ENCODE measurements around the gene BANP.

BANP gene

DNA sequence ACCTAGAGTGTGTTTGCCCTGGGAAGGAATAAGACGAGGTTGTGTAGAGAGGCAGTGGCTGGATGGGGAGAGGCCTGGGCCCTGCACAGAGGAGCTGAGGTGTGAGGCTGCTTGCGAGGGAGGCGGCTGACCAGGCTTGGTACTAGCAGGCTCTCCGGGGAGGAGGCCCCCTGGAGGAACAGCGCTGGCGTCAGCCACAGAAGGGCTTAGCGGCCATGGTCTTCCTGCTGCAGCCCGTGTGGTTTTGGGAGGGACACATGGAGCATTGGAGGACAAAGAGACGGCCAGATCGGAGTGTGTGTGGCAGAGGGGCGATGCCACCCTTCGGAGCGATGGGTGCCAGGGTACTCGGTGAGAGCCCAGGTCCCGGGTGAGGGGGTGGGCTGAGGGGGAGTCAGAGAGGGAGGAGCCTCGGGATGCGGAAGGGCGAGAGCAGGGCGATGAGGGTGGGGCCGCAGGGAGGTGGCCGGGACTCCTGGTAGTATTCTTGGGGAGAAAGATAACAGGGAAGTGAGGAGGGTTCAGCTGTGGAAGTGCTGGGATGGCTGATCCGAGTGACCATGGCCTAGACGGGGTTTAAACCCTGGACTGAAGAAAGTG, 8.3 kb downstream of the BANP start:
- TF ChIP-seq, protein P1, sequence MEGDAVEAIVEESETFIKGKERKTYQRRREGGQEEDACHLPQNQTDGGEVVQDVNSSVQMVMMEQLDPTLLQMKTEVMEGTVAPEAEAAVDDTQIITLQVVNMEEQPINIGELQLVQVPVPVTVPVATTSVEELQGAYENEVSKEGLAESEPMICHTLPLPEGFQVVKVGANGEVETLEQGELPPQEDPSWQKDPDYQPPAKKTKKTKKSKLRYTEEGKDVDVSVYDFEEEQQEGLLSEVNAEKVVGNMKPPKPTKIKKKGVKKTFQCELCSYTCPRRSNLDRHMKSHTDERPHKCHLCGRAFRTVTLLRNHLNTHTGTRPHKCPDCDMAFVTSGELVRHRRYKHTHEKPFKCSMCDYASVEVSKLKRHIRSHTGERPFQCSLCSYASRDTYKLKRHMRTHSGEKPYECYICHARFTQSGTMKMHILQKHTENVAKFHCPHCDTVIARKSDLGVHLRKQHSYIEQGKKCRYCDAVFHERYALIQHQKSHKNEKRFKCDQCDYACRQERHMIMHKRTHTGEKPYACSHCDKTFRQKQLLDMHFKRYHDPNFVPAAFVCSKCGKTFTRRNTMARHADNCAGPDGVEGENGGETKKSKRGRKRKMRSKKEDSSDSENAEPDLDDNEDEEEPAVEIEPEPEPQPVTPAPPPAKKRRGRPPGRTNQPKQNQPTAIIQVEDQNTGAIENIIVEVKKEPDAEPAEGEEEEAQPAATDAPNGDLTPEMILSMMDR (IDR thresholded peaks at IDR 0.05) = no peak
- no peak overlapping the region for H3K27ac ChIP-seq
- no peak for DNase-seq (ENCODE audit: low spot score)
- H3K4me3 ChIP-seq = no peak overlapping the region

DNA sequence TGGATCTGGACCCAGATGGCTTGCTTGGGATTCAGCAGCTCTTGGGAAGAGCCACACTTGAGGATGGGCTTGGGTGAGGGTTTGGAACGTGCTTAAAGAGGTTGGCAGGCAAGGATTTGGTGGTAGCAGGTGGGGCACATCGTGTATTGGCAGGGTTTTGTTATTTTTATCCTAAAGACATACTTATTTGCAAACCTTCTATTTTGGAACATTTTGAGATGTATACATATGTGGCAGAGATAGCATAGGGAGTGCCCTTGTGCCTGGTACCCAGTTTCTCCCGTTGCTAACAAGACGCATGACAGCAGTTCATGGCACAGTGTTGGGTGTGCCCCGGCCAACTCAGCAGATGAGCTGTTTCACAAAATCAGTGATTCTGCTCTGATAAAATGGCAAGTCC, 9.1 kb downstream of the BANP start:
- TF ChIP-seq, protein P1 (IDR thresholded peaks at IDR 0.05) = no peak

DNA sequence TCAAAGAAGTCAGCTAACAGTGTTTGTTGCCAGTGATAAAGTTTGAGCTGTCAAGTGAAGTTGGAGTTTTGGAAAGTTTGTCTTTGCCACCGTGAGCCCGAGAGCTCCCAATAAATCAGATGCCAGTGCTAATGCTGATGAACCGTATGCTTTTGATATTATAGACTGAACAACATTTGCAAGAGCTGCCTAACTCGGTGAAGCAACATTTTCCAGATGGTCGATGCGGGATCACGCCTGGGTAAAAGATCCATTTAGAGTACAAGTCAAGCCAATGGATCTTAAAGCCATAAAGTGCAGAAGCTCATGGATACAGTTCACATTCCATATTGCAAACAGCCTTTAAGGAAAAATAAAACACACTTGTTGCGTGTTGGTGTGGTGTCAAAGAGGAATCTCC, 9.6 kb downstream of the BANP start:
- Histone ChIP-seq H3K27ac (no peak overlapping the region), H3K4me3 (no peak overlapping the region)
- no peak for DNase-seq (ENCODE audit: low spot score)
- TF ChIP-seq, protein P1 (IDR thresholded peaks at IDR 0.05) = no peak

More for the DNA sequence above, 9.1 kb downstream of the BANP start:
- DNase-seq (ENCODE audit: low spot score) = no peak
- Histone ChIP-seq H3K4me3 (no peak overlapping the region), H3K27ac (no peak overlapping the region)

DNA sequence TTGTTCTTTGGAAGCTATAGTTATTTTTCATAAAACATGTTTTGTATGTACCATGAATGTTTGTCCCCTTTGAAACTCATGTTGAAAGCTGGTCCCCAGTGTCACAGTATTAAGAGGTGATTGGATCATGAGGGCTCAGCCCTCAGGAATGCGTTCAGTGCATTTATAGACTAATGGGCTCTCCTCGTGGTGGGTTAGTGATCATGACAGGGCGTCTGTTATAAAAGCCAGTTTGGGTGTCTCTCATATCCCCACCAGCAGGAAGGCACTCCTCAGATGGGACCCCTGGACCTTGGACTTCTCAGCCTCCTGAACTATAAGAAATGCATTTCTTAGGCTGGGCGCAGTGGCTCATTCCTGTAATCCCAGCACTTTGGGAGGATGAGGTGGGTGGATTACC, 10.4 kb downstream of the BANP start:
- no peak for DNase-seq (ENCODE audit: low spot score)
- TF ChIP-seq, protein P1 (IDR thresholded peaks at IDR 0.05) = no peak
- Histone ChIP-seq H3K27ac (no peak overlapping the region), H3K4me3 (no peak overlapping the region)

DNA sequence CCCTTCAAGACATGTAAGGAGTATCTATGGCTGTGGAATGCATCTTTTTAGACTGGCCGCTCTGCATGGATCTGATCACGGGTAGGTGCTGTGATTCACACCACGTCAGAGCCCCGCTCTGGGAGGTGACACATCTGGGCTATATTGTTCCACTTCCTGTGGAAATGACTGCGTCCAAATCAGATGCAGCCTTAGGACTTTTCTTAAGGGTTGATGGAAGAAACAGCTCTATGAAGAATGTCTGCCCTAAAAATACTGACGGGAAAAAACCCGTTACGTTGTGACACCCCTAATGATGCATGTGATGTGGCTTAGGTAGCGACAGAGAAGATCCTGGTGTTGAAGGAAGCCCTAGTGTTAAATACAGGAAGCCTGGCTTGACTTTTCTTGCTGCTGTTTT, 12.2 kb downstream of the BANP start:
- no peak overlapping the region for H3K4me3 ChIP-seq
- TF ChIP-seq, protein P1 (IDR thresholded peaks at IDR 0.05) = no peak
- H3K27ac ChIP-seq = peak overlapping the region in 1 of 2 donors; percentile 3
- DNase-seq (ENCODE audit: low spot score) = no peak

DNA sequence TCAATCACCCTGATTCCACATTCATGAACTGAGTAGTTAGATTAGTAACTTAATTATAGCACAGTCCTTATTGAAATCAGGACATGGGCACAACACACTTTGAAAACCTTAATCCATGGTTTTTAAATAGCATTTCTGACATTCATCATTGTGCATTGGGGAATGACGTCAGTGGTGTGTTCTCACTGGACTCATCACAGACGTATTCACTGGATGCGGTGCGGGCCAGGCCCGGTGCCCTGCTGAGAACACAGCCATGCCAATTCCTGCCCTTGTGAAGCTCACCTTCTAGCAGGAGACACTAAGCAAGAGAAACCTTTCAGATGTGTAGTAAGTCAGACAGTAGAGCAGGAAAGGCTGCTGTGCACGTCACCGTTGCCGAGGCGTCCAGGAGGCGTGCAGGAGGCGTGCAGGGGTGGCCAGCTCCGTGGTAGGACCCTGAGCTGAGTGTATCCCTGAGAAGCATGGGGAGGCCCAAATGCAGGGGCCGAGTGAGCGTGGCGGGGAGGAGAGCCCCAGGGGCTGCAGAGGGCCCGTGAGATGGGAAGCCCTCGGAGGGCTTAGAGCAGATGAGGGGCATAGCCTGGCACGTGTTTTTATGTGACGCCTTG, 12.9 kb downstream of the BANP start:
- DNase-seq (ENCODE audit: low spot score) = no peak
- H3K27ac ChIP-seq = peak overlapping the region in 1 of 2 donors; percentile 15

More for the DNA sequence above, 12.9 kb downstream of the BANP start:
- H3K4me3 ChIP-seq = no peak overlapping the region
- TF ChIP-seq, protein P1 (IDR thresholded peaks at IDR 0.05) = no peak

Data from coronary artery (tissue), 2 donors.